Mucosa of descending colon (tissue), 3 donors: ENCODE data around the gene SPRYD3. TPM values are rescaled to one million over a fixed set of nuclear protein-coding genes. Genes with fewer than 3 reads are reported as not detected.

ENCODE experiments used
- ATAC-seq: fragments of 200-7000 bp; cut with Tn5 transposase; one replicate; pipeline ENCODE4 v1.9.1; 2020; ENCODE audit warnings: mild to moderate bottlenecking, moderate library complexity
- DNase-seq, 3 donors: peaks; one replicate each; pipeline ENCODE4 v3.0.0-alpha.2; 2020
- H3K36me3 ChIP-seq: fragments of 200-600 bp; one replicate; pipeline ENCODE4 v1.8.0; 2021; ENCODE audit warnings: low read depth, mild to moderate bottlenecking
- H3K4me1 ChIP-seq: fragments of 200-600 bp; one replicate; pipeline ENCODE4 v1.8.0; 2021; ENCODE audit warnings: low read depth, mild to moderate bottlenecking
- H3K4me3 ChIP-seq: fragments of 200-600 bp; one replicate; pipeline ENCODE4 v1.8.0; 2021; ENCODE audit warnings: mild to moderate bottlenecking
- H3K9me3 ChIP-seq: fragments of 200-600 bp; one replicate; pipeline ENCODE4 v1.8.0; 2021; ENCODE audit warnings: mild to moderate bottlenecking
- CTCF ChIP-seq: fragments of 200-600 bp; IDR thresholded peaks from one replicate; pipeline ENCODE4 v1.8.0; 2022; ENCODE audit warnings: antibody characterized with exemption, mild to moderate bottlenecking
- intact Hi-C, 2 donors: fragments of 100-400 bp; cut with DNase I in 1 of 2; cut with micrococcal nuclease in 1 of 2; formaldehyde crosslinking; loops; one replicate each; pipeline versions ENCODE4 v1.11.0 to v1.11.1; 2022; cut with DNase I, micrococcal nuclease
- total RNA-seq, 3 donors: library from RNA; stranded (reverse); fragmentation: NEBNext Ultra II Directional in 2 of 3; extraction: Animal tissue kit (Norgen Biotek cat#: 25700) in 2 of 3; gene quantifications; one replicate each; pipeline versions ENCODE4 v1.2.1 to v1.2.4, GENCODE V29; 2021 to 2023
- donor health status: DM: no; HTN: no; CAD: no; lungs with moderate emphysema.
- donor health status: DM: no; HTN: no; CAD: no.
- donor health status: DM: no; HTN: yes; CAD: no.

SPRYD3 gene
- total RNA-seq, 3 donors from 2014 or later, result 27.3 to 51.0 (median 32.5) TPM

- no peak for ATAC-seq
- no peak for DNase-seq
- intact Hi-C loops, result no loop called here
- TF ChIP-seq CTCF, result no peak
- Histone ChIP-seq H3K4me1 (no peaks in the 10 kb centered on the region), H3K9me3 (no peaks in the 10 kb centered on the region), H3K4me3 (no peak overlapping the region), H3K36me3 (no peaks in the 10 kb centered on the region)
Observed at GRCh38 chr12:53090554-53090953, 11.4 kb upstream of the SPRYD3 start.

- DNase-seq (no peak), ATAC-seq (no peak)
- H3K36me3 ChIP-seq, result no peaks in the 10 kb centered on the region
- no peak overlapping the region for H3K4me3 ChIP-seq
- H3K9me3 ChIP-seq, result no peaks in the 10 kb centered on the region
- no peak for TF ChIP-seq CTCF
- no peaks in the 10 kb centered on the region for H3K4me1 ChIP-seq
- intact Hi-C loops, result no loop called here
Observed at GRCh38 chr12:53090105-53090504, 10.9 kb upstream of the SPRYD3 start.

- H3K9me3 ChIP-seq, result no peaks in the 10 kb centered on the region
- intact Hi-C loops, result no loop called here
- no peaks in the 10 kb centered on the region for H3K36me3 ChIP-seq
- DNase-seq (no peak), ATAC-seq (no peak)
- no peak overlapping the region for H3K4me3 ChIP-seq
- no peak for TF ChIP-seq CTCF
- H3K4me1 ChIP-seq, result no peaks in the 10 kb centered on the region
Observed at GRCh38 chr12:53086361-53086760, 7.2 kb upstream of the SPRYD3 start.

- no peak for TF ChIP-seq CTCF
- no peak overlapping the region for H3K4me3 ChIP-seq
- ATAC-seq (no peak), DNase-seq (no peak)
- intact Hi-C loops, result no loop called here
- H3K4me1 ChIP-seq, result peaks cover 4% of the 10 kb centered on the region
- H3K9me3 ChIP-seq, result no peaks in the 10 kb centered on the region
- no peaks in the 10 kb centered on the region for H3K36me3 ChIP-seq
Observed at GRCh38 chr12:53082637-53083175, 3.5 kb upstream of the SPRYD3 start.

GRCh38 chr12:53078425-53079225, 565 bp downstream of the SPRYD3 start:
- intact Hi-C loops, result no loop called here
- peak; percentile 36 for ATAC-seq
- peak in 1 of 3 donors; percentile 63 for DNase-seq
- Histone ChIP-seq H3K36me3 (no peaks in the 10 kb centered on the region), H3K4me1 (peaks cover 4% of the 10 kb centered on the region), H3K4me3 (peak overlapping the region; percentile 20), H3K9me3 (no peaks in the 10 kb centered on the region)
- no peak for TF ChIP-seq CTCF
